ENCODE measurements around the gene FAM161A. TPM values are rescaled to one million over a fixed set of nuclear protein-coding genes. Genes with fewer than 3 reads are reported as not detected.
"Not testable (repeated sequence)": the region's sequence is repeated elsewhere in the genome, so short reads cannot be mapped to it uniquely, and the experiment has no call there.

Gene FAM161A
- total RNA-seq, 1 donor from 2014 or later: 6.9 TPM

DNA sequence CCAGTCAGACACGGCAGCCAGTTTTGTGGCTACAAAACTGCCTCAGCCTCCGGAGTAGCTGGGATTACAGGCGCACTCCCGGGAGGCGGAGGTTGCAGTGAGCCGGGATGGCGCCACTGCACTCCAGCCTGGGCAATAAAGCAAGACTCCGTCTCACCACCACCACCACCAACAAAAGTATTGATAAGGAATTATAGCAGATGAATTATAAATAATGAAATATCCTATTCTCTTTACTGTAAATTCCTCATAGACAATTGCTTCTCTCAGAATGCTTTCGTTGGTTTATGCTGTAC, 1.4 kb upstream of the FAM161A start:
- H3K27ac Mint-ChIP-seq (ENCODE audit: unreplicated experiment): peak overlapping the region; percentile 97
- H3K9me3 Mint-ChIP-seq (ENCODE audit: unreplicated experiment): no peaks in the 10 kb centered on the region
- H3K36me3 Mint-ChIP-seq (ENCODE audit: low read depth, unreplicated experiment): peaks cover 4% of the 10 kb centered on the region
- peaks cover 8% of the 10 kb centered on the region for H3K27me3 Mint-ChIP-seq (ENCODE audit: unreplicated experiment)
- H3K4me3 Mint-ChIP-seq (ENCODE audit: unreplicated experiment): peak overlapping the region; percentile 98
- peaks cover 10% of the 10 kb centered on the region for H3K4me1 Mint-ChIP-seq (ENCODE audit: unreplicated experiment)
- DNase-seq (ENCODE audit: low spot score): no peak
- TF ChIP-seq, protein P1, sequence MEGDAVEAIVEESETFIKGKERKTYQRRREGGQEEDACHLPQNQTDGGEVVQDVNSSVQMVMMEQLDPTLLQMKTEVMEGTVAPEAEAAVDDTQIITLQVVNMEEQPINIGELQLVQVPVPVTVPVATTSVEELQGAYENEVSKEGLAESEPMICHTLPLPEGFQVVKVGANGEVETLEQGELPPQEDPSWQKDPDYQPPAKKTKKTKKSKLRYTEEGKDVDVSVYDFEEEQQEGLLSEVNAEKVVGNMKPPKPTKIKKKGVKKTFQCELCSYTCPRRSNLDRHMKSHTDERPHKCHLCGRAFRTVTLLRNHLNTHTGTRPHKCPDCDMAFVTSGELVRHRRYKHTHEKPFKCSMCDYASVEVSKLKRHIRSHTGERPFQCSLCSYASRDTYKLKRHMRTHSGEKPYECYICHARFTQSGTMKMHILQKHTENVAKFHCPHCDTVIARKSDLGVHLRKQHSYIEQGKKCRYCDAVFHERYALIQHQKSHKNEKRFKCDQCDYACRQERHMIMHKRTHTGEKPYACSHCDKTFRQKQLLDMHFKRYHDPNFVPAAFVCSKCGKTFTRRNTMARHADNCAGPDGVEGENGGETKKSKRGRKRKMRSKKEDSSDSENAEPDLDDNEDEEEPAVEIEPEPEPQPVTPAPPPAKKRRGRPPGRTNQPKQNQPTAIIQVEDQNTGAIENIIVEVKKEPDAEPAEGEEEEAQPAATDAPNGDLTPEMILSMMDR (IDR thresholded peaks at IDR 0.05; ENCODE audit: unreplicated experiment): no peak

- peaks cover 6% of the 10 kb centered on the region for H3K27me3 Mint-ChIP-seq (ENCODE audit: unreplicated experiment)
- H3K9me3 Mint-ChIP-seq (ENCODE audit: unreplicated experiment): no peaks in the 10 kb centered on the region
- peak overlapping the region; percentile 97 for H3K27ac Mint-ChIP-seq (ENCODE audit: unreplicated experiment)
- peaks cover under 1% of the 10 kb centered on the region for H3K36me3 Mint-ChIP-seq (ENCODE audit: low read depth, unreplicated experiment)
- peak; percentile 83 for DNase-seq (ENCODE audit: low spot score)
- TF ChIP-seq, protein P1 (IDR thresholded peaks at IDR 0.05; ENCODE audit: unreplicated experiment): no peak
- peak overlapping the region; percentile 98 for H3K4me3 Mint-ChIP-seq (ENCODE audit: unreplicated experiment)
- H3K4me1 Mint-ChIP-seq (ENCODE audit: unreplicated experiment): peaks cover 10% of the 10 kb centered on the region
Observed at GRCh38 chr2:61854564-61855317, 881 bp upstream of the FAM161A start.

DNA sequence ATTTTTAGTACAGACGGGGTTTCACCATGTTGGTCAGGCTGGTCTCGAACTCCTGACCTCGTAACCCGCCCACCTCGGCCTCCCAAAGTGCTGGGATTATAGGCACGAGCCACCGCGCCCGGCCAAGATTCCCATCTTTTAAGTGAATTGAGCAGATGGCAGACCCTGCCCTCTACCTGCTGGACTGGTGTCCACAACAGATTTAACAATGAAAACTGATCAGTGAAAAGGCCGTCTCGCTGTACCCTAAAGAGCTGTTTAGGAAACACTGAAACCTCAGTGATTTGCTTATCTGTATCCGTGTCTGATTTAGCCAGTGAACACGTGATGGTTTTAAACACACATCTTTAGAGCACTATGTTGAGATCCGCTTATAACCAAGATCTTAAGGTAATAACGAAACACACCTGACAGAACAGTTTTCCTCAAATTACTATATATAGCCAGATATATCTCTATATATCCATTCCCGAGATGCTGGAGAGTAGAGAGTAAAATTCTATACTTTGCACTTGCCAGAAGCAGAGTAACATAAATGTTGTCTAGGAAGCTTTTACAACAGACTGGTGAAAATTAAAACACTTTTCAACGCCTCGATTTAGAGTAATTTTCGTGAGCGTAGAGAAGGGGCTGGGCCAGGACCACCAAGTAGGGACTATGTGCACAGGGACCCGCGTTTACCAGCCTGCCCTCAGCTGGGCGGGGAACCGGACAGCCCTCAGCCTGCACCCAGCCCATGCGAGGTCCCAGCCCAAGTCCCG, 594 bp downstream of the FAM161A start:
- peaks cover 6% of the 10 kb centered on the region for H3K27me3 Mint-ChIP-seq (ENCODE audit: unreplicated experiment)
- peak overlapping the region; percentile 98 for H3K4me3 Mint-ChIP-seq (ENCODE audit: unreplicated experiment)
- no peak overlapping the region for H3K27ac Mint-ChIP-seq (ENCODE audit: unreplicated experiment)
- peaks cover 10% of the 10 kb centered on the region for H3K4me1 Mint-ChIP-seq (ENCODE audit: unreplicated experiment)
- DNase-seq (ENCODE audit: low spot score): no peak
- H3K9me3 Mint-ChIP-seq (ENCODE audit: unreplicated experiment): no peaks in the 10 kb centered on the region
- H3K36me3 Mint-ChIP-seq (ENCODE audit: low read depth, unreplicated experiment): no peaks in the 10 kb centered on the region
- TF ChIP-seq, protein P1 (IDR thresholded peaks at IDR 0.05; ENCODE audit: unreplicated experiment): no peak

DNA sequence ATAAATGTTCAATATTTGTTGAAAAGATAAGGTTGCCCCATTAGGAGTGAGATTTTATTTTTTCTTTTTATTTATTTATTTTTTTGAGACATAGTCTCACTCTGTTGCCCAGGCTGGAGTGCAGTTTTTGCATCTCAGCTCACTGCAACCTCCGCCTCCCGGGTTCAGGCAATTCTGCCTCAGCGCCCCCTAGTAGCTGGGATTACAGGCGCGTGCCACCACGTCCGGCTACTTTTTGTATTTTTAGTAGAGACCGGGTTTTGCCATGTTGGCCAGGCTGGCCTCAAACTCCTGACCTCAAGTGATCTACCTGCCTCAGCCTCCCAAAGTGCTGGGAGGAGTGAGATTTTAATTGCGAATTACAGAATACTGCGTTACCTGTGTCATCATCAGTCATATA, 2.6 kb downstream of the FAM161A start:
- not testable (repeated sequence) for H3K27me3 Mint-ChIP-seq (ENCODE audit: unreplicated experiment); DNase-seq (ENCODE audit: low spot score); H3K4me3 Mint-ChIP-seq (ENCODE audit: unreplicated experiment); H3K27ac Mint-ChIP-seq (ENCODE audit: unreplicated experiment); H3K36me3 Mint-ChIP-seq (ENCODE audit: low read depth, unreplicated experiment); H3K9me3 Mint-ChIP-seq (ENCODE audit: unreplicated experiment)
- H3K4me1 Mint-ChIP-seq (ENCODE audit: unreplicated experiment): peaks cover 10% of the 10 kb centered on the region

DNA sequence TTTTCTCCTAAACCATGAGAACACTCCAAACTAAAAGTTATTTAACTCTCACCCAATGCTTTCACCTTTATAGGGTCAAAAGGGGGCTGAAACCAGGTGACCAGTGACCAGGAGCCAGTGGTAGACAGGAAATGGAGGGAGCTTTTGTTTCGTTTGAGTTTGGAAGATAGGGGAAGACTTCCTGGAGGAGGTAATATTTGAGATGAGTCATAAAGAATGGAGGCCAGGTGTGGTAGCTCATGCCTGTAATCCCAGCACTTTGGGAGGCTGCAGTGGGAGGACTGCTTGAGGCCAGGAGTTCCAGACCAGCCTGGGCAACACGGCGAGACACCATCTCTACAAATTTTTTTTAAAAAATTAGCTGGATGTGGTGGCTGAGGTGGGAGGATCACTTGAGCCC, 8.5 kb downstream of the FAM161A start:
- no peak overlapping the region for H3K4me3 Mint-ChIP-seq (ENCODE audit: unreplicated experiment)
- peaks cover 5% of the 10 kb centered on the region for H3K36me3 Mint-ChIP-seq (ENCODE audit: low read depth, unreplicated experiment)
- peaks cover 3% of the 10 kb centered on the region for H3K4me1 Mint-ChIP-seq (ENCODE audit: unreplicated experiment)
- no peaks in the 10 kb centered on the region for H3K9me3 Mint-ChIP-seq (ENCODE audit: unreplicated experiment)
- no peak overlapping the region for H3K27ac Mint-ChIP-seq (ENCODE audit: unreplicated experiment)
- TF ChIP-seq, protein P1 (IDR thresholded peaks at IDR 0.05; ENCODE audit: unreplicated experiment): no peak
- peaks cover 3% of the 10 kb centered on the region for H3K27me3 Mint-ChIP-seq (ENCODE audit: unreplicated experiment)
- DNase-seq (ENCODE audit: low spot score): no peak

Data from endothelial cell (in vitro differentiated cells).